ENCODE results near the gene ATXN7.
A peak's percentile ranks its signal among the peaks of the same experiment; 100 is the strongest.

The ATXN7 gene

DNA sequence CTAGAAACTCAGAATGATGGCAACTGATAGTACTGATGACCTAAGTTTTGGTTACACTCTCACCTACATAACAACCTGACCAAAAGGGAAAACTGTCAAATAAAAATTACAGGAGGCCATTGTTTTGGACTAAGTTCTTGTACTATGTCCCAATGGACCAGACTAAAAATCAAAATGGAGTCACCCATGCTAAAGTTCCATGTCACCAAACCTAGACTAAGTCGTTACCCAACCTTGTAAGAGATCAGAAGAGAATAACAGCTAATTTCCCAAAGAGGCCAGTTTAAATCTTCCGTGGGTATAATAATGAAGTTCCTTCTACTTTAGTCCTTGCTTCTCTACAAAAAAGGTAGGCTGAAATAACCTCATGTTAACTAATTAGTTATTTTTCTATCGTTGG, 12.4 kb upstream of the ATXN7 start:
- in situ Hi-C loops (cut with MboI; ENCODE audit: low sequenced_read_pairs), result no loop called here
- Histone ChIP-seq H3K27me3 (ENCODE audit: low read depth) (no peaks in the 10 kb centered on the region), H3K4me1 (peaks cover 9% of the 10 kb centered on the region), H3K4me3 (no peak overlapping the region), H3K9me3 (no peaks in the 10 kb centered on the region), H3K36me3 (replicated peaks) (no peaks in the 10 kb centered on the region)
- no peak for DNase-seq (ENCODE audit: low spot score in 2 of 2)

DNA sequence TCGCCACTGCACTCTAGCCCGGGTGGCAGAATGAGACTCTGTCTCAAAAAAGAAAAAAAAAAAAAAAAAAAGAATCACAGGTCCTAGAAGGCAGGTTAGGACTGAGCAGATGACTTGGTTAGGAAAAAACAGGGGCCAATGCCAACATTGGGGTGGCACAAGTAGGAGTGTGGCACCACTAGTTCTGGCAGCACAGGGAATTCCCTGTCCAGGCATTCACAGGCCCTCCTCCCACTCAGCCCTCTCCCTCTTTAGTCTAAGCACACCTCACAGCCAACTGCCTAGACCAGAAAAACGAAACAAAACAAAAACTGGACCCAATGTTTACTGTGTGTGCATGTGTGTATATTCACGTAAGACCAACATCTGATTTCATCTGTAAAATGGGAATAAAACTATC, 10.6 kb upstream of the ATXN7 start:
- Histone ChIP-seq H3K9me3 (no peaks in the 10 kb centered on the region), H3K4me1 (peaks cover 9% of the 10 kb centered on the region), H3K36me3 (replicated peaks) (no peaks in the 10 kb centered on the region), H3K4me3 (no peak overlapping the region), H3K27me3 (ENCODE audit: low read depth) (no peaks in the 10 kb centered on the region)
- no peak for DNase-seq (ENCODE audit: low spot score in 2 of 2)
- in situ Hi-C loops (cut with MboI; ENCODE audit: low sequenced_read_pairs), result no loop called here

DNA sequence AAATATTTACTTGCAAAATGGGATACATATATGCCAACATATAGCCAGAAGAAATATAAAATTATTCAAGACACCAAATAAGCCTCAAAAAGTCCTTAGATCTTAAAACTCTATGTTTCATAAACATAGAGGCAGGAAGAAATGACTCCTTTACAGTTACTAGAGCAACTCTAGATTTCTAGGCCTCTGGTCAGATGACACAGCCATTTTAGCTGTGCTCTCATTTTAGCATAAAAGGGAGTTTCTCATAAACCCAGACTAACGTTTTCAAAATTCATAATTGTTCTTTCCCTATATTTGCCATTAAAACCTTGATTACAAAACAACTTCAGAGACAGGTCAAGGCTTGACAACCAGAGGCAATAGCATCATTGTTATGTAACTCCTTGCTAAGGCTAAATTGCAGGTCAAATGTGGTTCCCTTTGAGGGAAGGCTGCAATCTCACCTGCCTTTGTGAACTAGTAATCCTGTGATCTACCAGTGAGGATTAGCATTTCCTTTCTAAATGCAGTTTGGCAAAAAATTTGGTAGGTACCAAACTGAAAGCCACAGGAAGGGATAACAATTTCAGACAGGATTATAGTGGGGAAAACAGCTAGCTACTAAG, 8.2 kb upstream of the ATXN7 start:
- Histone ChIP-seq H3K4me3 (no peak overlapping the region), H3K27me3 (ENCODE audit: low read depth) (no peaks in the 10 kb centered on the region), H3K4me1 (peaks cover 9% of the 10 kb centered on the region), H3K9me3 (no peaks in the 10 kb centered on the region), H3K36me3 (replicated peaks) (no peaks in the 10 kb centered on the region)
- in situ Hi-C loops (cut with MboI; ENCODE audit: low sequenced_read_pairs), result no loop called here
- no peak for DNase-seq (ENCODE audit: low spot score in 2 of 2)

DNA sequence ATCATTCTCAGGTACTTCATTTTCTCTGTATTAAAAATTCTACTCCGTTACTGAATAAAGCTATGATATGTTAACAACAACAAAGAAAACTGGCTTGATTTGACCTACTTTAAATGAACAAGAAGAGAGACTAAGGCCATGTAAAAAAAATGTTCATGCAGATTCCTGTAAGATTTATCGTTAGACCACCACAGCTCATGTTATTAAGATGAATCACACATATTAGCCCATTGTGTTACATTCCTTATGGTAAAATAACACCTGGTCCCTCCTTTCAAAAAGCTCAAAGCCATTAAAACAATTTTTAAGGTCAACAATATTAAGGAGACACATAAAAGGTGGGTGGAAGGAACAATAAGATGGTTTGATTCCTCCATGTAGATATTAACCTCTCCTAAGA, 6.4 kb upstream of the ATXN7 start:
- H3K27me3 ChIP-seq (ENCODE audit: low read depth), result no peaks in the 10 kb centered on the region
- H3K9me3 ChIP-seq, result no peaks in the 10 kb centered on the region
- no peaks in the 10 kb centered on the region for H3K36me3 ChIP-seq (replicated peaks)
- H3K4me3 ChIP-seq, result no peak overlapping the region
- in situ Hi-C loops (cut with MboI; ENCODE audit: low sequenced_read_pairs), result no loop called here
- DNase-seq (ENCODE audit: low spot score in 2 of 2), result no peak
- peaks cover 13% of the 10 kb centered on the region for H3K4me1 ChIP-seq

DNA sequence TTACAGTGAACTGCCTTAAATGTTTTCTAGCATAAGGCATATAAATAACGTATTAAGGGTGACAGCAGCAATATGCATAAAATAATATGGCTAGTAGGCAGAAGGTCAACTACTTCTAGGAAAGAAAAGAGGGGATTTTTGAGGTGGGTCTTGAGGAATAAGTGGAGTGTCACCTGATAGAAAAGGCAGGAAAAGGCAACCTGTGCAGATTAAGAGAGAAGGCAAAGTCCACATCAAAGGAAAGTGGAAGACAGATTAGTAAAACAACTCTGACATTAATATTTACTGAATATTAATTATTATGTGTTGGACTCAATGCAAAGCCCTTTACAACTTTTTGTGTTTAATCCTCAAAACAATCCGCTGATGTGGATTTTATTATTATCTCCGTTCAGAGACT, 2.9 kb upstream of the ATXN7 start:
- no peak overlapping the region for H3K4me3 ChIP-seq
- no peaks in the 10 kb centered on the region for H3K27me3 ChIP-seq (ENCODE audit: low read depth)
- DNase-seq (ENCODE audit: low spot score in 2 of 2), result no peak
- no peaks in the 10 kb centered on the region for H3K9me3 ChIP-seq
- H3K36me3 ChIP-seq (replicated peaks), result no peaks in the 10 kb centered on the region
- peaks cover 14% of the 10 kb centered on the region for H3K4me1 ChIP-seq
- in situ Hi-C loops (cut with MboI; ENCODE audit: low sequenced_read_pairs), result no loop called here

DNA sequence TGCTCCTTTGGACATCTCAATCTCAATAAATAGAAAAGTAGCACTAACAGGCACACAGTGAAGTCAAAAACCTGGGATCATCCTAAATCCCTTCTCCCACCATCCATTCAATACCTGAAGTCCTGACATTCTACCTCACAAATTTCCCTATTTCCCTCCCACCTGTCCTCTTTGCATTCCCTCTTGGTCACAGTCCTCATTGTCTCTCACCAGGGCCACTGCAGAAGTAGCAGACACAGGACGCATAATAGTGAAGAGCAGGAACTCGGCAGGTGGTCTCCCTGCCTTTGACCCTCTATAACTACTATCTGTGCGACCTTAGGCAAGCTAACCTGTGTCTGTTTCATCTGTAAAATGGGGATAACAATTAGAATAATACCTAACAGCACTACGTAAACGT, 2.4 kb upstream of the ATXN7 start:
- Histone ChIP-seq H3K36me3 (replicated peaks) (0 out of 2 replicates have a peak, but pooled peaks cover 5% of the 10 kb centered on the region), H3K27me3 (ENCODE audit: low read depth) (no peaks in the 10 kb centered on the region), H3K4me3 (no peak overlapping the region), H3K9me3 (no peaks in the 10 kb centered on the region), H3K4me1 (peaks cover 9% of the 10 kb centered on the region)
- DNase-seq (ENCODE audit: low spot score in 2 of 2), result no peak
- in situ Hi-C loops (cut with MboI; ENCODE audit: low sequenced_read_pairs), result no loop called here

DNA sequence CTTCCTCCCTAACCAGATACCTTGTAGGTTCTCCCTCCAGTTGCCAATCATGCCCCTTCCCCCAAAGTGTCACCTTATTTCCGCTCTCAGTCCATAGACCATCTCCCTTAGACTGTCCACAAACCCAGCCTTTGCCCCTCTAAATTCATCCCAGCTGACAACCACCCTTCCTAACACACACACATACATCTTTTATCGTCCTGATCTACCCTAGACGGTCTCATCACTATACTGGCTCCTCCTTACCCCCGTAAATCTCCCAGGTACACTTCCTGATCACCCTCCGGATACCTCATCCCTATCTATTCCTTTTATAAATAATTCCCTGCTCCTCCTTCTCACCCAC, 890 bp upstream of the ATXN7 start:
- Histone ChIP-seq H3K4me1 (peaks cover 9% of the 10 kb centered on the region), H3K36me3 (replicated peaks) (peaks cover 10% of the 10 kb centered on the region; the same call in 1 of the 2 replicates), H3K27me3 (ENCODE audit: low read depth) (no peaks in the 10 kb centered on the region), H3K4me3 (peak overlapping the region; percentile 91), H3K9me3 (no peaks in the 10 kb centered on the region)
- in situ Hi-C loops (cut with MboI; ENCODE audit: low sequenced_read_pairs), result no loop called here
- DNase-seq (ENCODE audit: low spot score in 2 of 2), result no peak

DNA sequence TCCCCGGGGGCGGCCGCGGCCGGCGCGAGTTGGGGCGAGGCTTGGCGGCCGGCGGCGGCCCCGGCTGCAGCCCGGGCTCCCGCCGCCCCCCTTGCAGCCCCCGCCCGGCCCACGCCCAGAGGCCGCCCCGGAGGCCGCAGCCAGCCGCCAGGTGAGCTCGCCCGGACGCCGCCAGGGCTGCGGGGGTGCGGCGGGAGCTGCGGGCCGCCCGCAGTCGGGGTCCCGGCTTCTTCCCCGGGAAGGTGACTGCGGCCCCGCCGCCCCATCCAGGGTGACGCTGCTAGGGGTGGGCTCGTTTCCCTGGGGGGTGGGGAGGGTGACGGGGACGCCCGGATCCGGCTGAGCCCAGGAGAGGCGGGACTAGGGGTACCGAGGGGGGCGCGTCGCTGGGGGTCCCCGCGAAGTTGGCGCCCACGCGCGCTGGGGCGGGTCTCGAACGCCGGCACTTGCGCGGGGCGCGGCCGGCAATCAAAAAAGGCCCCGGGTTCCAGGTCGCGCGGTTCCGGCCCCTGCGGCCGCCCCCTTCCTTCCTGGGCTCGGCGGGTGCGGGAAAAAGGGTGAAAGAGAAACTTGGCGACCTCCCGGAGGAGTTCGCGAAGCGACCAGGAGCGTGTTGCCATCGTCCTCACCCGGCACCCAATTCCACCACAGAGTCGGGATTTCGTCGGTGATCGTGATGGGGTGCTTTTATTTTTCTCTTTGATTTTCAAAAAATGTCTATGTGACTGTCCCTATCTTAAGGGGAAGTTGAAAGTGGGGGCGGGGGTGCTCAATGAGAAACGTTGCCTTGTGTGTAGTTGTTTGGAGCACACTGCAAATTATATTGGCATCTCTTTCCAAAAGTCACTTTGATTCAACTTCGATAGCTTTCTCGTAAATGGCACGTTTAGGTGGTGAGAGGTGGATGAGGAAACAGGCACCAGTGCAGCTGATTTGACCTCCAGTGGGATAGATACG, 619 bp downstream of the ATXN7 start:
- H3K4me1 ChIP-seq, result peaks cover 9% of the 10 kb centered on the region
- peak in 1 of 2 experiments; percentile 47 for DNase-seq (ENCODE audit: low spot score in 2 of 2)
- H3K4me3 ChIP-seq, result peak overlapping the region; percentile 58
- peaks cover 13% of the 10 kb centered on the region for H3K36me3 ChIP-seq (replicated peaks)
- in situ Hi-C loops (cut with MboI; ENCODE audit: low sequenced_read_pairs), result no loop called here
- H3K27me3 ChIP-seq (ENCODE audit: low read depth), result no peaks in the 10 kb centered on the region
- H3K9me3 ChIP-seq, result no peaks in the 10 kb centered on the region

DNA sequence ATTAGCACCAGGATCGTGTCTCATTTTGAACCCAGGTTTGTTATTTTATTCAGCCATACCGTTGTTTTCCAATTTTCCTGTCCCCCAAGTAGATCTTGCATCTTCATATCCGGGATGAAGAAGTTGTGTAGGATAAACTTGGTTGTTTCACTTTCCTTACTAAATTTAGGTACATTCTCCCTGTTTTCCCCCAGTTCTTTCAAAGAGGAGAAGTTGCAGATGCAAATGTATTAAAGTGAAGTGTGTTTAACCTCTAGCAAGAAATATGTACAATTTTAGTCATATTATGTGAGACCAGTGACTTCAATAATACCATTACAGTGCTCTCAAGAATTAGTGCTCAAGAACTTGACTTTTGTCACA, 1.3 kb downstream of the ATXN7 start:
- H3K4me1 ChIP-seq, result peaks cover 9% of the 10 kb centered on the region
- H3K4me3 ChIP-seq, result peak overlapping the region; percentile 58
- in situ Hi-C loops (cut with MboI; ENCODE audit: low sequenced_read_pairs), result no loop called here
- H3K9me3 ChIP-seq, result no peaks in the 10 kb centered on the region
- H3K36me3 ChIP-seq (replicated peaks), result peaks cover 13% of the 10 kb centered on the region
- no peak for DNase-seq (ENCODE audit: low spot score in 2 of 2)
- H3K27me3 ChIP-seq (ENCODE audit: low read depth), result no peaks in the 10 kb centered on the region

DNA sequence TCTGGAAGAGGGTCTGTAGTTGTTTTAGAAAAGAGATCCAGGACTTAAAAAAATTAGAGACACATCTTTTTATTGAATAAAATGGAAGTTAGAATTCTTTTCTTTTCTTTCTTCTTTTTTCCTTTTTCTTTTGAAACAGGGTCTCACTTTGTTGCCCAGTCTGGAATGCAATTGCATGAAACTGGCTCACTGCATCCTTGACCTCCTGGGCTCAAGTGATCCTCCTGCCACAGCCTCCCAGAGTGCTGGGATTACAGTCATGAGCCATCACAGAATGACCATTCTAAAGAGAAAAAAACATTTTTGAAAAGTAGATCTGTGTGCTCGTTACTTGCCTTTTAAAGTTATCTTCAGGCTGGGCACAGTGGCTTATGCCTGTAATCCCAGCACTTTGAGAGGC, 3.6 kb downstream of the ATXN7 start:
- no peaks in the 10 kb centered on the region for H3K9me3 ChIP-seq
- no peaks in the 10 kb centered on the region for H3K27me3 ChIP-seq (ENCODE audit: low read depth)
- peaks cover 6% of the 10 kb centered on the region for H3K4me1 ChIP-seq
- no peak overlapping the region for H3K4me3 ChIP-seq
- no peak for DNase-seq (ENCODE audit: low spot score in 2 of 2)
- in situ Hi-C loops (cut with MboI; ENCODE audit: low sequenced_read_pairs), result no loop called here
- H3K36me3 ChIP-seq (replicated peaks), result peaks cover 13% of the 10 kb centered on the region

DNA sequence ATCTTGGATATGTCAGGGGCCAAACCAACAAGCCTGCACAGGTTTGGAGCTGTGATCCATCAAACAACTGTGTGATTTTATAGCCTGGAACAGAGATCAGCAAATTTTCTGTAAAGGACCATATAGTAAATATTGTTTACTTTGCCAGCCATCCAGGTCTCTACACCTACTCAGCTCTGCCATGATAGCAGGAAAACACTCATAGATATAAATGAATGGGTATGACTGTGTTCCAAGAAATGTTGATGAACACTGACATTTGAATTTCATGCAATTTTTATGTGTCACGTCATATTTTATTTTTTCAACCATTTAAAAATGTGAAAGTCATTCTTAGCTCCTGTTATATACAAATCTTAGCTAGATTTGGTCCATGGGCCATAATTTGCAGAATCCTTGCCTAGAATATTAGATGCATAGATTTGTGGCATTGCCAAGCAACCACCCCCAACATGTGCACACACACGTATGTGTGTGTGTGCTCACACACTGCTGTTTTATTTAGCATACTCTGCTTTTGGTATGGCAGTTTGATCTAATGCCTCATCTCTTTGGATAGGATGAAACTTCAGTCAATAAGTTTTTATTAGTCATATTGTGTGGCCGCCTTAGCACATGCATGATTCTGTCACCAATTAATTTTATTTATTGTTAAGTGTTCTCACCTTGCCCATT, 6.4 kb downstream of the ATXN7 start:
- Histone ChIP-seq H3K4me3 (no peak overlapping the region), H3K9me3 (no peaks in the 10 kb centered on the region), H3K4me1 (no peaks in the 10 kb centered on the region; the same call in 1 of the 2 replicates), H3K27me3 (ENCODE audit: low read depth) (no peaks in the 10 kb centered on the region), H3K36me3 (replicated peaks) (peaks cover 13% of the 10 kb centered on the region)
- in situ Hi-C loops (cut with MboI; ENCODE audit: low sequenced_read_pairs), result no loop called here
- DNase-seq (ENCODE audit: low spot score in 2 of 2), result no peak

DNA sequence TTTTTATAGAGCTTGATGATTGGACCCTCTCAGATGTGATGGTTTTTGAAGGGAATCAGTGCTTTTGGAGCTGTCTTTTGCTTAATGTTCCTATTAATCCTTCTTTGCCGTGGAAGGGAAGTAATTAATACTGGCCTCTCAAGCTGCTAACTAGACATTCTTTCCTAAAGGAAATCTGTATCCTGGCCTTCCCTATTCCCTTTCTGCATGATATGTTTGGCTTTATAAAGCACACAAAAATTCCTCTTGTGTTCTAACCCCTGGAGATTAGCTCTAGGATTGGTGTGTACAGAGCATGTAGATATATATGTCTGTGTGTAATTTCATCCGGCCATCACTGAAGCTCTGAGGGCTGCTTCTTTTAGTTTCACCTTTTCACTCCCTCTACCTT, 6.9 kb downstream of the ATXN7 start:
- H3K4me3 ChIP-seq, result no peak overlapping the region
- H3K36me3 ChIP-seq (replicated peaks), result peaks cover 13% of the 10 kb centered on the region
- no peaks in the 10 kb centered on the region for H3K9me3 ChIP-seq
- in situ Hi-C loops (cut with MboI; ENCODE audit: low sequenced_read_pairs), result no loop called here
- H3K27me3 ChIP-seq (ENCODE audit: low read depth), result no peaks in the 10 kb centered on the region
- no peaks in the 10 kb centered on the region for H3K4me1 ChIP-seq
- no peak for DNase-seq (ENCODE audit: low spot score in 2 of 2)

DNA sequence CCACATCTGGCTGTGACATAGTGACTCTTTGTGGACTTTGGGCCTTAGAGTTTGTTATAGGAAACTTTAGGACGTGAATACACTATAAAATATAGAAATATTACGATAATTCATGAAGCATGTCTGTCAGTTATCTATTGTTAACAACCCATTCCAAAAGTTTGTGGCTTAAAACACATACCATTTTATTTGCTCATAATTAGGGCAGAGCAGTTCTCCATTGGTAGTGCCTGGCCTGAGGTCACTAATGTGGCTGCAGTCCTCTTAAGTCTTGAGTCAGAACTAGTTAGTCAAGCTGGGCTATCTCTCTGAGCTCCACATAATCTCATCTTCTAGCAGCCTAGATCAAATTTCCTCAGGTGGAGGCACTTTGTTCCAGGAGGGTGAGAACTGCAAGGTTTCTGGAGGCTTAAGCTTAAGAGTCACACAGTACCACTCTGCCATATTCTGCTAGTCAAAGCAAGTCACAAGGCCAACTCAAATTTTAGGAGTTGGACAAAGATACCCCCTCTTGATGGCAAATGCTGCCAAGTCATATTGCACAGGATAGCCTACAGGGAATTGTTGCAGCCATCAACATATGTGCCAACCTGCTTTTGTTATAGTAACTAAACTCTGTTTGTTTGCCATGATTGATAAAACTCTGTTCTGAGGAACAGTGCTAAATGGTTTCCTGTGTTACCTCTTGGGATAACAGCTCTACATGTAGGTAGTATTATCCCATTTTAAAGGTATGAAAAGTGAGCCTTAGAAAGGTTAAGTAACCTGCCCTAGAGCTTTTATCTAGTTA, 8.7 kb downstream of the ATXN7 start:
- H3K27me3 ChIP-seq (ENCODE audit: low read depth), result no peaks in the 10 kb centered on the region
- no peak for DNase-seq (ENCODE audit: low spot score in 2 of 2)
- peaks cover 6% of the 10 kb centered on the region for H3K36me3 ChIP-seq (replicated peaks)
- peaks cover 8% of the 10 kb centered on the region for H3K4me1 ChIP-seq
- H3K9me3 ChIP-seq, result no peaks in the 10 kb centered on the region
- in situ Hi-C loops (cut with MboI; ENCODE audit: low sequenced_read_pairs), result no loop called here
- H3K4me3 ChIP-seq, result no peak overlapping the region

All from HAP-1 (cell line).